Activated effector memory CD4-positive, alpha-beta T cell treated with anti-CD3 and anti-CD28 coated beads, Interleukin-2, amount 50 U/mL, for 16 hours (primary cell): ENCODE results near the gene SAA2.
"Not testable (repeated sequence)": the region's sequence is repeated elsewhere in the genome, so short reads cannot be mapped to it uniquely, and the experiment has no call there.

Source experiments
- DNase-seq: peaks from one replicate; pipeline ENCODE4 v3.0.0-alpha.2; 2020

The SAA2 gene

GRCh38 chr11:18246379-18247190 is 1.9 kb downstream of the SAA2 start:
- DNase-seq: peak; percentile 65

DNA sequence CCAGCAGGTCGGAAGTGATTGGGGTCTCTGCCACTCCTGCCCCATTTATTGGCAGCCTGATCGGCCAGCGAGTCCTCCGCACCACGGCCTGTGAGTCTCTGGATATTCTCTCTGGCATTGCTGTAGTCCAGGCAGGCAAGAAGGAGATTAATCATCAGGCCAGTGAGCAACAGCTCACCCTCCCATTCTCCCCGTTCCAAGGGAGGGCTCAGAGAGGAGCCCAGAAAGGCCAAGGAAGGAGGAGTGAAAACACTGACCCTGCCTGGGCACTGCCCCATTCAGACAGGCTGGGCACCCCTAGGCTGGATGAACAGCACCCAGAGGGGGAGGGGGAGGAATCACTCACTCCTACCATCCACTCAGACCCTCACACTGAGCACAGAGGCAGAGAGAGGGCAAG is 3.1 kb downstream of the SAA2 start:
- no peak for DNase-seq

DNA sequence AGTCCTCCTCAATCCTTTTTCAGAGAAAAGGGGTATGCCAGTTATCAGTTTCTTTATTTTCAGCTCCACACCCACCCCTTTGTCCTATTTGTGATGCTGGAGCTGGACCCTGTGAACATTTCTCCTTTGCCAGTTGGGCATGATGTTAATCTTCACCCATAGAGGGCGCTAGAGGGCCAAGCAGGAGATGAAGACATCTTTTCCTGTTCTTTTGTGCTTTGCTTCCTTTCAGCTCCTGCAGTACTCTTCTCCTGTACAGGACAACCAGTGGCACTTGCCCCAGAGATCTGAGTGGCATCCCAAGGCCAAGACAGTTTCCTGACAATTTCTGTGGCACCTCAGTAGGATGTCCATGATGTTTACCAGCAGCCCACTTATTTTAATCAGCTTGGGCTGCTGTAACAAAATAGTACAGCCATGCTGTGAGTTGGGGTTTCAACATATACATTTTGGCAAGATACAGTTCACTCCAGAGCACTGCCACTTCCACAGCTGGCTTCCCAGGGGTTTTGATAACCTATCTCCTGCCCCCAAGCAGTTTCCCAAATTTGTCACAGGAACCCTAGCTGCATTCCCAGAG is 4.6 kb downstream of the SAA2 start:
- DNase-seq: peak; percentile 80

DNA sequence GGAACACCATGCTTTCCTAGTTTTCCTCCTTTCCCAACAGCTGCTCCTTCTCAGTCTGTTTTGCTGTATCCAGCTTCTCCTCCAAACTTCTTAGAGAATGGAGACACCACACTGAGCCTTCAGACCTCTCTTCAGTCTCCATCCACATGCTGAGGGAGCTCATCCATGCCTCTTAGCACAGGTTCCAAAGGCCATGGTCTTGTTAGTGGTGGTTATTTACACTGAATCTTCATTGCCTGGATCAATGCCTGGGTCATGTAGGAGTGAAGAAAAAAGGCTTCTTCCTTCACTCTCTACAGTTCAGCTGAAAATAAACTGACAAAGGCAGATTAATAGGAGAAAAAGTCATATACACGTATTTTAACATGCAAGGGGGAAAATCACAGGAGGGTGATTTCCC is 8.8 kb downstream of the SAA2 start:
- no peak for DNase-seq

- DNase-seq: no peak
Observed at GRCh38 chr11:18236664-18237356, 11.7 kb downstream of the SAA2 start, which contains the start of gene SAA4. SAA4 (minus strand) TSS chr11:18236802; CDS start chr11:18235926, 876 bp downstream.

- no peak for DNase-seq
Observed at GRCh38 chr11:18235394-18236334, 12.8 kb downstream of the SAA2 start.

DNA sequence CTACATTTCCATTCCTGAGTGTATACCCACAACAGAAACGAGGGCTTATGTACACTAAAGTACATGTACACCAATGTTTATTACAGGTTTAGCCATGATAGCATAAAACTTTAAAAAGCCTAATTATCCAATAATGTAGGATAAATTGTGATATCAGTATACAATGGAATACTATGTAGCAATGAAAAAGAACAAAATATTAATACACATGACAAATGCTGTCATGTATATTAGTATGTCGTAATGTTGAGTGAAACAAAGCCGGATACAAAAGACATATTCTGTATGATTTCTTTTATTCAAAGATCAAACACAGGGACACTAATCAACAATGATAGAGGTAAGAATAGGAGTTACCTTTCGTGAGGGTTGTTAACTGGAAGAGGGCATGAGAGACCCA is 14.6 kb downstream of the SAA2 start:
- no peak for DNase-seq

DNA sequence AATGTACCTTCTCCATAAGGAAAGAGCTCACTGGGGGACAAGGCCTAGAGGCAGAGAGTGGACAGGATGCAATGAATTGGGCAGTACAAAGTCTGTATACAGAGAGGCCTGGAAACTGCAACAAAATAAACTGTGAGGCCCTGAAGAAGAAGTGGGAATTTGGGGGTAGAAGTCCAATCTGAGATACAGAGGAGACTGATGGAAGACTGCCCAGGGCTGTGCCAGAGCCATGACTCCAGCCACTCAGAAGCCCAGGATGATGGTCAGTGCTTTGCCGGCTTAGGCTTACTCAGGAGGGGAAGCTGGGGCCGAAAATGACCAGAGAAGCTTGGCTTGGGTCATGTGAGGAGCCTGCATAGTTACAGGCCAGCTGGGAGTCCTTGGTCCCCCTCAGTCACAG is 17.6 kb downstream of the SAA2 start:
- no peak for DNase-seq

DNA sequence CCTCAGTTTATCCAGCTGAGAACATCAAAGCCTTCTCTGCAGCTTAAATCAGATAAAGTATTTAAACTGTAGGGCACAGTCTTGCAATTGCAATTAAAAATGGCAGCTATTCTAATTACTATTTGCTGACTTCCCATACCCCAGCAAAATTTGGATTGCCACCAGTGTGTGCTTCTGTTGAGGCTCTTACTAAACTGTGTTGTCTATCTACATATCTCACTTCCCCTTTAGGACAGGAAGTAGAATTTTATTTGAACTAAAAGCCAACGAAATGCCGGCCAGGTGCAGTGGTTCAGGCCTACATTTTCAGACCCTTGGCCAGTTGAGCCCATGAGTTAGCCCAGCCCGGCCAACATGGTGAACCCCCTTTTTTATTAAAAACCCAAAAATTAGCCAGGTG is 19.0 kb downstream of the SAA2 start:
- DNase-seq: no peak

GRCh38 chr11:18225913-18226312 is 22.6 kb downstream of the SAA2 start:
- no peak for DNase-seq

GRCh38 chr11:18223591-18224387 is 24.7 kb downstream of the SAA2 start:
- no peak for DNase-seq

GRCh38 chr11:18222814-18223421 is 25.6 kb downstream of the SAA2 start:
- DNase-seq: no peak

- no peak for DNase-seq
Observed at GRCh38 chr11:18221274-18221876, 27.1 kb downstream of the SAA2 start.

DNA sequence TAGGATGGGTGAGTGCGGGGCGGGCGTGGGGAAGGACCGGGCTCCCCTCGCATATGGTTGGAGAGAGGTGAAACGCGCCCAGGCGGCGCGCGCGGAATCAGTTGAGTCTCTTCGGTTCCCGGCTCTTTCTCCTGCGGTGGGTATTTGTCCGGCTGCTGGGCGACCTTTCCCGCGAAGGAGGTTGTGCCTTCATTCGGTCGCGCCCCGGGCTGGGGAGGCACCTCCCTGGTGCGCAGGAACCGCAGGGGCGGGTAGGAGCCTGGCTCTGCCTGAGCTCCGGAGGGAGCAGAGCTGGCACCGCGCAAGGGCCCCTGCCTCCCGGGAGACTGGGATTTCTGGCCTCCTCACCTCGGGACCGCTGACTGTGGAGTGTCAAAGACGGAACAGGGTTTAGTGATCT is 39.4 kb downstream of the SAA2 start:
- DNase-seq: no peak

- DNase-seq: no peak
Observed at GRCh38 chr11:18204771-18205170, 43.7 kb downstream of the SAA2 start.

GRCh38 chr11:18204220-18204619 is 44.2 kb downstream of the SAA2 start:
- DNase-seq: no peak

DNA sequence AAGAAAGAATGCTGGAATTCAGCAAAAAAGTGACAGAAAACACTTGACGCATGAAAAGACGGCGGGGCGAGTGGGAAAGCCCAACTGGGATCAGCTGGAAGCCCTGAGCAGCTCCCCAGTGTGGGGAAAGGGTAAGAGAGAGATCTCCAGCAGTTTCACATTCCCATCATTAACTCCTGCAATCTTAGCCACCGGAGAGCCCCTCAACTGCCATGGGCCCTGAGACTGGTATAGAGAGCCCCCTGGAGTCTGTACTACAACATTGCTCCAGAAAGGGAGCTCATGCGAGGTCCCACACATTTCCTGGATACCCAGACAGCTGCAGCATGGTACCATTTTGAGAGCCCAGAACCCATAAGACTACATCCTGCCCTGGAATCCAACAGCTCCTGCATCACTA is 44.7 kb downstream of the SAA2 start:
- no peak for DNase-seq

- DNase-seq: not testable (repeated sequence)
Observed at GRCh38 chr11:18197738-18198137, 50.7 kb downstream of the SAA2 start.

DNA sequence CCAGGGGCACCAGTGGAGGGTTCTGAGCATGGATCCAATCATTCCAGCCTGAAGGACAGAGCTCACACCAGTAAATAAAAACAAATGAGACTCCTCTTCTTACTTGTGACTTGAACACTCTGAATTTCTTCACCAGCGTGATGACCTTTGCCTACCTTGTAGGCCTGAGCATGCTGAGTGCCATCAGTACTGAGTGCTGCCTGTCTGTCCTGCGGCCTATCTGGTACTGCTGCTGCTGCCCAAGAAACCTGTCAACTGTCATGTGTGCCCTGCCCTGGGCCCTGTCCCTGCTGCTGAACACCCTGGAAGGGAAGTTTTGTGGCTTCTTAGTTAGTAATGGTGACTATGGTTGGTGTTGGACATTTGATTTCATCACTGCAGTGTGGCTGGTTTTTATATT is 51.9 kb downstream of the SAA2 start:
- DNase-seq: no peak
